Esophagus muscularis mucosa (tissue), 4 donors: ENCODE measurements around the gene POU5F1. TPM values are rescaled to one million over a fixed set of nuclear protein-coding genes. Genes with fewer than 3 reads are reported as not detected.

Experiments
- DNase-seq: peaks from one replicate; pipeline ENCODE4 v3.0.0-alpha.2; 2017; ENCODE audit errors: extremely low spot score
- H3K27ac ChIP-seq, 4 donors: fragments of 200-600 bp; sonication (generic); replicated peaks in 1 of 4; 1 replicate in 3 of 4; 2 replicates in 1 of 4; pipeline ENCODE4 v1.5.1; 2016 to 2019; ENCODE audit warnings: mild to moderate bottlenecking in 1 of 4
- H3K27me3 ChIP-seq, 4 donors: fragments of 200-600 bp; sonication (generic); one replicate each; pipeline versions ENCODE4 v1.5.1 to v1.6.0; 2016 to 2019
- H3K36me3 ChIP-seq, 4 donors: fragments of 200-600 bp; sonication (generic); one replicate each; pipeline ENCODE4 v1.5.1; 2016 to 2019
- H3K4me1 ChIP-seq, 4 donors: fragments of 200-600 bp; sonication (generic); one replicate each; pipeline ENCODE4 v1.5.1; 2016 to 2019
- H3K4me3 ChIP-seq, 4 donors: fragments of 200-600 bp; sonication (generic); 1 replicate in 2 of 4; 2 replicates in 2 of 4; pipeline ENCODE4 v1.5.1; 2016 to 2019; ENCODE audit warnings: mild to moderate bottlenecking in 4 of 4, moderate library complexity in 1 of 4
- H3K9me3 ChIP-seq, 4 donors: fragments of 200-600 bp; sonication (generic); 1 replicate in 3 of 4; 2 replicates in 1 of 4; pipeline ENCODE4 v1.5.1; 2016 to 2019
- EP300 ChIP-seq: sonication (generic); formaldehyde crosslinking; IDR thresholded peaks from one replicate; pipeline ENCODE4 v1.6.1; 2017; ENCODE audit warnings: antibody characterized with exemption
- POLR2A ChIP-seq: fragments of 450-650 bp; IDR thresholded peaks from one replicate; pipeline ENCODE4 v1.6.1; 2017; ENCODE audit warnings: antibody characterized with exemption, moderate library complexity, mild to moderate bottlenecking, low read depth
- POLR2AphosphoS5 ChIP-seq, 2 donors: sonication (generic); formaldehyde crosslinking; IDR thresholded peaks; one replicate each; pipeline ENCODE4 v1.6.1; 2017; ENCODE audit warnings: antibody characterized with exemption in 2 of 2
- WGBS: methylation state at CpG from one replicate; pipeline ENCODE4 v1.1.5; 2018; 5-methylcytosine and 5-hydroxymethylcytosine counted together
- intact Hi-C: fragments of 100-400 bp; cut with DNase I; formaldehyde crosslinking; loops from one replicate; pipeline ENCODE4 v1.15.1; 2023
- total RNA-seq, 4 donors: library from RNA; depleted of rRNA; stranded (reverse); fragments of >200 nt; gene quantifications; one replicate each; pipeline versions ENCODE4 v1.1.0 to v1.2.1, GENCODE V29; 2016
- TF ChIP-seq, protein P1 (sequence below), 3 experiments: fragments of 200-600 bp in 2 of 3; fragments of 450-650 bp in 1 of 3; sonication (generic) in 2 of 3; IDR thresholded peaks; one replicate each; pipeline ENCODE4 v1.5.1; 2017 to 2019; ENCODE audit warnings: antibody characterized with exemption in 3 of 3, mild to moderate bottlenecking in 2 of 3, moderate library complexity in 1 of 3

POU5F1 gene
- total RNA-seq, 4 donors from 2014 or later, result 1.3 TPM; not detected in 3

DNA sequence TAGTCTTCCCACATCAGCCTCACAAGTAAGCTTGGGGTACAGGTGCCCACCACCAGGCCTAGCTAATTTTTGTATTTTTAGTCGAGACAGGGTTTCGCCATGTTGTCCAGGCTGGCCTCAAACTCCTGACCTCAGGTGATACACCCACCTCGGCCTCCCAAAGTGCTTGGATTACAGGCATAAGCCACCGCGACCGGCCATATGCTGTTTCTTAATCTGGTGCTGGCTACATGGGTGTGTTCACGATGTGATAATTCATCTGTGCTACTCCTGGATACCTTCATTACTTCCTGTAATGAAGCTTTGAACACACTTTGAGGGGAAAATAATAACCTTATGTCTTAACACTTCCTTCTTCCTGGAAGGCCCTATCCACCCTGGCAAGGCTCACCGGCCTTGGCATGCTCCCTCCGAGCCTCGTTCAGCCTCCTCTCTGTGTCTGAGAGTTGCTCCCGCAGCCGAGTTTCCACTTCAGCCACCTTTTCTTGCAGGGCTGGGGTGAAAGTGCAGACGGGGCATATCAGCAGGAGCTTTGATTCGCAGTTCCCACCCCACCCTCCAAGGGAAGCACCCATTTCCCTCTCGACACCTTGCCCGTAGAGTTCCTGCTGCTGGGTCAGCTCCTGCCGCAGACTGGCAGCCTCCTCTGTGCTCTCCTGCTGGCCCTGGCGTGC lies 26.0 kb downstream of the POU5F1 start:
- H3K27ac ChIP-seq, result no peak overlapping the region
- H3K36me3 ChIP-seq, result peaks cover 0 to 47% (median 28%) of the 10 kb centered on the region in 4 donors
- H3K4me1 ChIP-seq, result peaks cover 6 to 21% (median 18%) of the 10 kb centered on the region in 4 donors
- no peaks in the 10 kb centered on the region for H3K9me3 ChIP-seq
- intact Hi-C loops, result no loop called here
- H3K4me3 ChIP-seq, result no peak overlapping the region
- DNase-seq, result no peak
- 90% methylated on average over 14 of the region's 18 CpGs for WGBS
- TF ChIP-seq POLR2A (no peak), EP300 (no peak), POLR2AphosphoS5 (IDR thresholded peaks at IDR 0.05) (no peak)
- TF ChIP-seq, protein P1, sequence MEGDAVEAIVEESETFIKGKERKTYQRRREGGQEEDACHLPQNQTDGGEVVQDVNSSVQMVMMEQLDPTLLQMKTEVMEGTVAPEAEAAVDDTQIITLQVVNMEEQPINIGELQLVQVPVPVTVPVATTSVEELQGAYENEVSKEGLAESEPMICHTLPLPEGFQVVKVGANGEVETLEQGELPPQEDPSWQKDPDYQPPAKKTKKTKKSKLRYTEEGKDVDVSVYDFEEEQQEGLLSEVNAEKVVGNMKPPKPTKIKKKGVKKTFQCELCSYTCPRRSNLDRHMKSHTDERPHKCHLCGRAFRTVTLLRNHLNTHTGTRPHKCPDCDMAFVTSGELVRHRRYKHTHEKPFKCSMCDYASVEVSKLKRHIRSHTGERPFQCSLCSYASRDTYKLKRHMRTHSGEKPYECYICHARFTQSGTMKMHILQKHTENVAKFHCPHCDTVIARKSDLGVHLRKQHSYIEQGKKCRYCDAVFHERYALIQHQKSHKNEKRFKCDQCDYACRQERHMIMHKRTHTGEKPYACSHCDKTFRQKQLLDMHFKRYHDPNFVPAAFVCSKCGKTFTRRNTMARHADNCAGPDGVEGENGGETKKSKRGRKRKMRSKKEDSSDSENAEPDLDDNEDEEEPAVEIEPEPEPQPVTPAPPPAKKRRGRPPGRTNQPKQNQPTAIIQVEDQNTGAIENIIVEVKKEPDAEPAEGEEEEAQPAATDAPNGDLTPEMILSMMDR (IDR thresholded peaks at IDR 0.05), result no peak
- no peaks in the 10 kb centered on the region for H3K27me3 ChIP-seq

DNA sequence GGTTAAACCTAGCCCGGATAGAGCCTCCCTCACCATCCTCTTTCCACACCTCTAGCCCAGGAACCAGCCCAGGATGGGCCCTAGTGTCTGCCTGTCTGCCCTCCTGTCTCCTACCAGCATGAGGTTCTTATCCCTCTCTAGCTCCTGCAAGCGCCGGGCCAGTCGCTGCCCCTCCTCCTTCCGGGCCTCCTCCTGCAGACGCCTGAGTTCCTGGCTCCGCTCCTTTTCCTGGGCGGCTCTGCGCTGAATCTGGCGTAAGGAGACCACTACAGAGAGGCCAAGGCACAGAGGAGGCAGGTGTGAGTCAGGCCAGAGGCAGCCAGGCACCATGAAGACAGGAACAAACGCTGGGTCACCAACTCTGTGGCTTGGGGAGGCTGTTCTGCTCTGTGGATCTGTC lies 27.3 kb downstream of the POU5F1 start:
- 30% methylated on average over 2 of the region's 11 CpGs for WGBS
- no peak for DNase-seq

DNA sequence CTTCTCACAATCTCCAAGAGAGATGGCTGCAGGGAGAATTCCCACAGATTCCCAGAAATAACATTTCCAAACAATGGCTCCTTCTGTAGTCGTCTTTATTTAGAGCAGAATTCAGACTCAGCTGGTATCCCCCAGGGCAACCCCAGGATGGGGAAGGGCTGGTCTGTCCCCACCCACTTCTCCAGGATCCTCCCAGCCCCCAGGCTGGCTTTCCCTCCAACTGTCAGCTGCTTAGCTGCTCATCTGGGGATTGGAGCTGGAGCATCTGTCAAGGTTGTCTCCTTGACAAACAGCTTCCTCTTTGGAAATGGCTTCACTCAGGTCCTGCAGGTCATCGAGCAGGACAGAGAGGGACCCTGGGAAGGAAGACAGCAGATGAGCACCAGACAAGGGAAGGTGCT lies 28.1 kb downstream of the POU5F1 start:
- Histone ChIP-seq H3K27ac (peak overlapping the region in 2 of 4 donors; percentile 30 to 48), H3K4me3 (no peak overlapping the region), H3K9me3 (no peaks in the 10 kb centered on the region), H3K27me3 (peaks cover 0 to 7% (median 0%) of the 10 kb centered on the region in 4 donors), H3K36me3 (peaks cover 0 to 36% (median 22%) of the 10 kb centered on the region in 4 donors), H3K4me1 (peaks cover 13 to 30% (median 28%) of the 10 kb centered on the region in 4 donors)
- DNase-seq, result no peak
- intact Hi-C loops, result no loop called here
- WGBS, result 39% methylated on average over 2 of the region's 2 CpGs
- TF ChIP-seq EP300 (no peak), POLR2A (no peak), POLR2AphosphoS5 (IDR thresholded peaks at IDR 0.05) (no peak)
- TF ChIP-seq, protein P1 (IDR thresholded peaks at IDR 0.05), result no peak

More for the DNA sequence above, 27.3 kb downstream of the POU5F1 start:
- H3K27ac ChIP-seq, result peak overlapping the region in 2 of 4 donors; percentile 30 to 48
- TF ChIP-seq, protein P1 (IDR thresholded peaks at IDR 0.05), result no peak
- no peak for TF ChIP-seq EP300
- peak in 1 of 2 donors; percentile 33 for TF ChIP-seq POLR2AphosphoS5 (IDR thresholded peaks at IDR 0.05)
- TF ChIP-seq POLR2A, result no peak
- peaks cover 0 to 38% (median 23%) of the 10 kb centered on the region in 4 donors for H3K36me3 ChIP-seq
- no peaks in the 10 kb centered on the region for H3K9me3 ChIP-seq
- intact Hi-C loops, result no loop called here
- peaks cover 6 to 24% (median 21%) of the 10 kb centered on the region in 4 donors for H3K4me1 ChIP-seq
- no peak overlapping the region for H3K4me3 ChIP-seq
- H3K27me3 ChIP-seq, result peaks cover 0 to 4% (median 0%) of the 10 kb centered on the region in 4 donors

DNA sequence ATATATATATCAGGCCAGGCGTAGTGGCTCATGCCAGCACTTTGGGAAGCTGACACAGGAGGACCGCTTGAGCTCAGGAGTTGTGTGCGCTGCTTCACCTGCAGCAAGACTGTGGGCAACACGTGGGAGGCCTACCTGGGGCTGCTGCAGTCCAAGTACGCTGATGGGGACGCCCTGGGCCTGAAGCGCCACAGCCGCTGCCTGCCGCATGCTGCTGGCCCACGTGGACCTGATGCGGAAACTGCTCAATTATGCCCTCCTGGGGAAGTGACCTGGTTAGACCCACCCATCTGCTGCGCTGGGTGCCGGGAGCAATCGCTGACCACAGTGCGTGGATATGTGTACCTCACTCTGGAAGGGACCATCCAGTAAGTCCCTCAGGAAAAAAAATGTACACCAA lies 29.8 kb downstream of the POU5F1 start:
- no peaks in the 10 kb centered on the region for H3K9me3 ChIP-seq
- DNase-seq, result no peak
- WGBS, result 94% methylated on average over 8 of the region's 15 CpGs
- H3K36me3 ChIP-seq, result peaks cover 0 to 30% (median 19%) of the 10 kb centered on the region in 4 donors
- H3K27ac ChIP-seq, result no peak overlapping the region
- no peak overlapping the region for H3K4me3 ChIP-seq
- TF ChIP-seq EP300 (no peak), POLR2A (no peak), POLR2AphosphoS5 (IDR thresholded peaks at IDR 0.05) (no peak)
- TF ChIP-seq, protein P1 (IDR thresholded peaks at IDR 0.05), result no peak
- peaks cover 13 to 33% (median 32%) of the 10 kb centered on the region in 4 donors for H3K4me1 ChIP-seq
- intact Hi-C loops, result no loop called here
- H3K27me3 ChIP-seq, result peaks cover 0 to 7% (median 0%) of the 10 kb centered on the region in 4 donors
